ENCODE results near the gene SCN5A.

The SCN5A gene

DNA sequence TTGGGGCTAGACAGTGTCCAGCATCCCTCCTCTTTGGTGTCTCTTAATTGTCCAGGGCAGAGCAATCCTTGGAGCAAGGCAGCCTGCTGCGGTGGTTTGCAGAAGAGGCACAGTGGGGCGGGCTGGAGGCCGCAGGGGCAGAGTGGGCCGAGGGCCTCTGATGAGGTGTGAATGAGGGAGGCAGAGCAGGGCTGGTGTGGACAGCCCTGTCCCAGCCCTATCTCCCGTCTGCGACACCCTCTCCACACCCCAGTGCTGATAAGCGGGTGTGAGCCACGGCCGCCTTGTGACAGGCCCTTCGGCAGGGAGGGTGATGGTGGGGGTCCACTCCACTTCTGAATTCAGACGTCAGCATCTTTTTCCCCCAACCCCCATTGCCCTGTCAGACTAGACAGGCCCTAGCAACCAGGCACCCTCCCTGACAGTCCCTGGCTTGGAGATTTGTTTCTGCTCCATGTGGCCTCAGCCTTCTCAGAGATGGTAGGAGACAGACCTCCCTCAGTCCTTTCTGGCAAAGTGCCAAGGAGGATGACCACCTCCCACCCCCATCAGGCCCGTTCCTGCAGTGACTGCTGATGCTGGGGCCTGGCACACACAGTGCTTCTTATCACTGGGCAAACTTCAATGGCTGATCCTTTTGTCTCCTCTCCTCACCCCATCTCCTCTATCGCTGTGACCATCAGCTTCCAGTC lies 116.1 kb downstream of the SCN5A start:
- DNase-seq (ENCODE audit: insufficient read length, low spot score) (no peak), FAIRE-seq (no peak)
- TF ChIP-seq, protein P1, sequence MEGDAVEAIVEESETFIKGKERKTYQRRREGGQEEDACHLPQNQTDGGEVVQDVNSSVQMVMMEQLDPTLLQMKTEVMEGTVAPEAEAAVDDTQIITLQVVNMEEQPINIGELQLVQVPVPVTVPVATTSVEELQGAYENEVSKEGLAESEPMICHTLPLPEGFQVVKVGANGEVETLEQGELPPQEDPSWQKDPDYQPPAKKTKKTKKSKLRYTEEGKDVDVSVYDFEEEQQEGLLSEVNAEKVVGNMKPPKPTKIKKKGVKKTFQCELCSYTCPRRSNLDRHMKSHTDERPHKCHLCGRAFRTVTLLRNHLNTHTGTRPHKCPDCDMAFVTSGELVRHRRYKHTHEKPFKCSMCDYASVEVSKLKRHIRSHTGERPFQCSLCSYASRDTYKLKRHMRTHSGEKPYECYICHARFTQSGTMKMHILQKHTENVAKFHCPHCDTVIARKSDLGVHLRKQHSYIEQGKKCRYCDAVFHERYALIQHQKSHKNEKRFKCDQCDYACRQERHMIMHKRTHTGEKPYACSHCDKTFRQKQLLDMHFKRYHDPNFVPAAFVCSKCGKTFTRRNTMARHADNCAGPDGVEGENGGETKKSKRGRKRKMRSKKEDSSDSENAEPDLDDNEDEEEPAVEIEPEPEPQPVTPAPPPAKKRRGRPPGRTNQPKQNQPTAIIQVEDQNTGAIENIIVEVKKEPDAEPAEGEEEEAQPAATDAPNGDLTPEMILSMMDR (IDR thresholded peaks at IDR 0.05; ENCODE audit: insufficient read depth, missing control alignments): no peak

DNA sequence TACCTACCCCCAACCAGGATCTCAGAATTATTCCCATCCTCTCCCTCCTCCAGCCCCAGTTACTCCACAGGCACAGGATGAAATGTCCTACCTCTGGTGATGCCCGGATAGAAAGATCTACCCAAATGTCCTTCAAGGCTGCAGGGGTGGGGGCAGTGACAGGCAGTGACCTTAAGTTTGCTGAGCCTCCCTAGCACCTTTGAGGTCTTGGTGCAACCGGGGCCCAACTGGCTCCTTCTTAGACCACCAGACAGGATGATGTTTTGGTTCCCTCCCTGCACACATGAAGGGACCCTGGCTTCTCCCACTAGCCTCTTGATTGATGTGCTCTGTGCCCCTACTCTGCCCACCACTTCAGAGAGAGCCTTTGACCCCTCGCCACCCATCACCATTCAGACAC lies 117.0 kb downstream of the SCN5A start:
- no peak for DNase-seq (ENCODE audit: insufficient read length, low spot score)

DNA sequence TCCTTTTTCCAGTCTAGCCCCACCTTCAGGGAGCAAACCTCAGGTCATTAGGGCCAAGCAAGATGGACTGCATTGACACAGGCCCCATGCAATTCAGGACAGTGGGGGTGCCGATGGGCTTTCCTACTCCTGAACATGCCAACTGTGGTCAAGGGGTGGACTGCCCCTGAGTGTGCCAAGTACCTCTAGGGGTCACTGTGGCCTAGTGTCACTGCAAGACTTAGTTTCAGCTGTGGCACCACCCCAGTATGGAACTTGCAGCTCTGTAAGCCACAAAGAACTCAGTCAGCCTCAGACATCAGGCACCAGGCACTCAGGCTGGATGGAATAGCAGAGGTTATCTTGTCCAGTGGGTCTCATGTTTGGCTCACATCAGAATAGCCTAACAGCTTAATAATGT lies 121.0 kb downstream of the SCN5A start:
- DNase-seq (ENCODE audit: insufficient read length, low spot score): no peak
- TF ChIP-seq, protein P1 (IDR thresholded peaks at IDR 0.05; ENCODE audit: insufficient read depth, missing control alignments): peak; percentile 13
- no peak for FAIRE-seq

More for the DNA sequence above, 117.0 kb downstream of the SCN5A start:
- no peak for FAIRE-seq
- TF ChIP-seq, protein P1 (IDR thresholded peaks at IDR 0.05; ENCODE audit: insufficient read depth, missing control alignments): no peak

DNA sequence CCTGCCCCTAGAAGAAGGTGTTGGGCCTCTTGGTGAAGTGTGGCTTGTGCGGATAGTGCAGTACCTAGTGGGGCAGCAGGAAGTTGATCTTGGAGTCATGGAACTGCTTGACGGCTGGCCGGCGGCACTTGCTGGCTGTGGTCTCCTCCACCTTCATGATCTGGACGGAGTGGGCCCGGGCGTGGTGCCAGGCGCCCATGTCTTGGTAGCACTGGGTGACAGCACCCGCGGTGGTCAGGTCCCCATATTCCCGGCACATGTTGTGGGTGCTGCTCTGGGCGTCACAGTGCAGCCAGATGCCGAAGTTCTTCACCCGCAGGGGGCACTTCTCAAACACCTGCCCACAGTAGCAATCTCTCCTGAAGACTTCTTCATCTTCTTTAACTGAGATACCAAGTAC lies 122.7 kb downstream of the SCN5A start:
- TF ChIP-seq, protein P1 (IDR thresholded peaks at IDR 0.05; ENCODE audit: insufficient read depth, missing control alignments): no peak
- no peak for FAIRE-seq
- DNase-seq (ENCODE audit: insufficient read length, low spot score): no peak

DNA sequence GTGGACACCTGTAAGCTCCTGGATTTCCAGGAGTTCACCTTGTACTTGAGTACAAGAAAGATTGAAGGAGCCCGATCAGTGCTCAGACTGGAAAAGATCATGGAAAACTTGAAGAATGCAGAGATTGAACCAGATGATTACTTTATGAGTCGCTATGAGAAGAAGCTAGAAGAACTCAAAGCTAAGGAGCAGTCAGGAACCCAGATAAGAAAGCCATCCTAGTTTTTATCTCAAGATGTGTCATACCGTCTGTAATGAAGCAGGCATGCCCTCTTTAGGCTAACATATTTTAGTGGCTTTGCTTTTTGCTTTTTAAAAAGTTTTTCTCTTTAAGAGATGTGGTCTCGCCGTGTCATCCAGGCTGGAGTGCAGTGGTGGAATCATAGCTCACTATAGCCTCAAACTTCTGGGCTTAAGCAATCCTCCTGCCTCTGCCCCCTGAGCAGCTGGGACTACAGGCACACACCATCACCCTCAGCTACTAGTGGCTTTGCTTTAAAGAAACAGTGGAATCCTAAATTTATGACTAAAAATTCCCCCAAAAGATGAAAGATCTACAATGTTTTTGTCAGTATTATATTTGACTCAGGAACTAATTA lies 125.2 kb downstream of the SCN5A start:
- DNase-seq (ENCODE audit: insufficient read length, low spot score) (no peak), FAIRE-seq (no peak)
- TF ChIP-seq, protein P1 (IDR thresholded peaks at IDR 0.05; ENCODE audit: insufficient read depth, missing control alignments): no peak

DNA sequence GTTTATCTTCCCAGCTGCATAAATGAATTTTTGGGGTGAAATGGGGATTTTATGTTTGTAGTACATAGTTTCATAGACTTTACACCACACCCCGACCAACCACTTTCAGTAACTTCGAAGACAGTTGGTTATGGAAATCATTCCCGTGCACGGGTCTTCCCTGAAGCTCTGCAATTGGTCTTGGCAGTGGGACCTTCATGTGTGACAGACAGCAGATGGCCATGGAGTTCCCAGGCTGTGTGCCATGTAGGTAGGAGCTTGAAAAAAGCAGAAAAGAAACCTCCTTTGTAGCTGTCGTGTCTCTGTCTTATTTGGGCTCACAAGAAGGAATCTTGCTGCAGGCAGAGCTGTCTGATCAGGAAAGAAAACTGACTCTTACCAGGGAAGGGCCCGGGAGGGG lies 127.5 kb downstream of the SCN5A start:
- no peak for DNase-seq (ENCODE audit: insufficient read length, low spot score)
- no peak for FAIRE-seq
- TF ChIP-seq, protein P1 (IDR thresholded peaks at IDR 0.05; ENCODE audit: insufficient read depth, missing control alignments): no peak

DNA sequence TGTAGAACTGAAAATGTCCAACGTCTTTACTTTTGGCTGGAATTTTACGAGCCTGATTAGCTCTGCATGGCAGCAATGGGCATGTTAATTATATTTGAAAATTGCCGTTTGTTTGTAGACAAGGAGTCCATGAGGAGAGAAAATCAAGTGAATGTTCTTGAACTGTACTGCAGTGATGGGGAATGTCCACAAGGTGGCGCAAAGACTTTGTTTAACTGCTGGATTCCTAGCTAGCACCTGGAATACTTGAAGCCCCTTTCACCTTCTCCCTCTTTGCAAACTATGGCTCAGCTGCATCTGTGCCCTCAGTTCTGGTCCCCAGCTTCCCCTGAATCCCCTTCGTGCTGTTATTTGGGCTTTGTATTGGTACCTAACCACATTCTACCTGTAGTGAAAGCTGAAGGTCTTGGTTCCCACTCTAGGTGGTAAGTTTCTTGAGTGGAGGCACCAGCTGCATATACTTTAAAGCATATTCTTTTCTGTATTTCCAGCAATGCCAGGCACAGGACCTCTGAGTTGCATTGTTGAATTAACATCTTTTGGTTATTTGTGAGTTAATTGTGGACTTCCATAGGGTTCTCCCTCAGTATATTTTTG lies 128.0 kb downstream of the SCN5A start:
- FAIRE-seq (peak; percentile 29), DNase-seq (ENCODE audit: insufficient read length, low spot score) (no peak)
- TF ChIP-seq, protein P1 (IDR thresholded peaks at IDR 0.05; ENCODE audit: insufficient read depth, missing control alignments): peak; percentile 87

Measured in D721Med (cell line).